Activated CD4-positive, alpha-beta memory T cell treated with anti-CD3 and anti-CD28 coated beads for 36 hours (primary cell): ENCODE results near the gene PDE4D. TPM values are rescaled to one million over a fixed set of nuclear protein-coding genes. Genes with fewer than 3 reads are reported as not detected.
A peak's percentile ranks its signal among the peaks of the same experiment; 100 is the strongest.

Experiments
- CTCF ChIA-PET: fragments of 350-600 bp; sonication (Branson Sonifier 250); formaldehyde crosslinking; loops from one replicate; lab custom pipeline; 2021; ENCODE audit warnings: antibody characterized with exemption, inconsistent platforms; lab: Charles Lee
- POLR2A ChIA-PET: fragments of 350-600 bp; sonication (Branson Sonifier 250); formaldehyde crosslinking; loops from one replicate; lab custom pipeline; 2021; ENCODE audit warnings: antibody characterized with exemption; lab: Charles Lee
- DNase-seq: peaks from one replicate; pipeline ENCODE4 v3.0.0-alpha.2; 2020
- H3K27ac Mint-ChIP-seq: one replicate; pipeline ENCODE4 v1.8.0; 2021; ENCODE audit warnings: mixed read lengths
- H3K27me3 Mint-ChIP-seq: one replicate; pipeline ENCODE4 v1.8.0; 2021; ENCODE audit warnings: mixed read lengths
- H3K36me3 Mint-ChIP-seq: one replicate; pipeline ENCODE4 v1.8.0; 2021; ENCODE audit warnings: mixed read lengths
- H3K4me1 Mint-ChIP-seq: one replicate; pipeline ENCODE4 v1.8.0; 2021; ENCODE audit warnings: low read depth, mixed read lengths
- H3K4me3 Mint-ChIP-seq: one replicate; pipeline ENCODE4 v1.8.0; 2021; ENCODE audit warnings: mild to moderate bottlenecking, mixed read lengths
- H3K9me3 Mint-ChIP-seq: one replicate; pipeline ENCODE4 v1.8.0; 2021; ENCODE audit warnings: mixed read lengths
- intact Hi-C: fragments of 100-400 bp; cut with micrococcal nuclease; formaldehyde crosslinking; loops from one replicate; pipeline ENCODE4 v1.15.1; 2023
- total RNA-seq, 2 experiments: library from RNA; stranded (reverse); gene quantifications; one replicate each; pipeline ENCODE4 v1.2.3, GENCODE V29; 2021

PDE4D gene
- total RNA-seq, 2 experiments from 2014 or later, result 49.3 to 50.8 TPM

DNA sequence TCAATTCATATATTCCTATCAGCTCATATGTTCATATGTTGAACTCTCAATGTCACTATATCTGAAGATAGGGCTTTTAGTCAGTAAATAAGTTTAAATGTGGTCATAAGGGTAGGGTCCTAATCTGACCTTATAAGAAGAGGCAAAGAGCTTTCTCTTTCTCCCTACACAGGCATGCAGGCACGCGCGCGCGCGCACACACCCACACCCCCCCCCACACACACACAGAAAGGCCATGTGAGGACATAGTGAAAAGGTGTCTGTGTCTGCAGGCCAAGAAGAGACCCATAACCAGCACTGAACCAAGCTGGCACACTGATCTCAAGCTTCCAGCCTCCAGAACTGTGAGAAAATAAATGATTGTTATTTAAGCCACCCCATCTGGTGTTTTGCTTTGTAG is 76.0 kb downstream of the PDE4D start:
- H3K27me3 Mint-ChIP-seq, result peaks cover 6% of the 10 kb centered on the region
- H3K4me3 Mint-ChIP-seq, result no peak overlapping the region
- no peaks in the 10 kb centered on the region for H3K4me1 Mint-ChIP-seq
- ChIA-PET POLR2A (no interaction called here), CTCF (interaction anchor here (1.0 to 1.7 kb wide), 2 partner anchors 11 to 17 kb away, joined by 3 to 5 read pairs; no protein-coding TSS in a partner anchor)
- DNase-seq, result no peak
- H3K9me3 Mint-ChIP-seq, result no peaks in the 10 kb centered on the region
- H3K27ac Mint-ChIP-seq, result no peak overlapping the region
- intact Hi-C loops, result no loop called here
- no peaks in the 10 kb centered on the region for H3K36me3 Mint-ChIP-seq

- H3K4me3 Mint-ChIP-seq, result no peak overlapping the region
- H3K4me1 Mint-ChIP-seq, result no peaks in the 10 kb centered on the region
- CTCF ChIA-PET, result interaction anchor here (1.0 to 1.7 kb wide), 2 partner anchors 10 to 16 kb away, joined by 3 to 5 read pairs; no protein-coding TSS in a partner anchor
- intact Hi-C loops, result no loop called here
- H3K9me3 Mint-ChIP-seq, result no peaks in the 10 kb centered on the region
- POLR2A ChIA-PET, result no interaction called here
- no peaks in the 10 kb centered on the region for H3K36me3 Mint-ChIP-seq
- DNase-seq, result no peak
- H3K27me3 Mint-ChIP-seq, result peaks cover 5% of the 10 kb centered on the region
- H3K27ac Mint-ChIP-seq, result no peak overlapping the region
Observed at GRCh38 chr5:59816654-59817300, 76.7 kb downstream of the PDE4D start.

GRCh38 chr5:59814537-59814872 is 79.0 kb downstream of the PDE4D start:
- CTCF ChIA-PET, result interaction anchor here (0.7 to 3.6 kb wide), 6 partner anchors 8 to 885 kb away, joined by 3 to 14 read pairs (median 4); no protein-coding TSS in a partner anchor

GRCh38 chr5:59813761-59814536 is 79.6 kb downstream of the PDE4D start:
- H3K27me3 Mint-ChIP-seq, result peaks cover 11% of the 10 kb centered on the region
- no peak for DNase-seq
- no peaks in the 10 kb centered on the region for H3K4me1 Mint-ChIP-seq
- intact Hi-C loops, result loop anchor here (1.0 to 5.0 kb wide), 4 partner anchors 348 to 854 kb away; no protein-coding TSS in a partner anchor
- CTCF ChIA-PET, result interaction anchor here (0.7 to 3.6 kb wide), 8 partner anchors 9 to 885 kb away, joined by 3 to 14 read pairs (median 4); no protein-coding TSS in a partner anchor
- H3K27ac Mint-ChIP-seq, result no peak overlapping the region
- H3K36me3 Mint-ChIP-seq, result no peaks in the 10 kb centered on the region
- no peaks in the 10 kb centered on the region for H3K9me3 Mint-ChIP-seq
- no peak overlapping the region for H3K4me3 Mint-ChIP-seq
- POLR2A ChIA-PET, result no interaction called here

More at GRCh38 chr5:59814537-59814872, 79.0 kb downstream of the PDE4D start:
- Mint-ChIP-seq H3K27me3 (peaks cover 15% of the 10 kb centered on the region), H3K36me3 (no peaks in the 10 kb centered on the region), H3K4me3 (no peak overlapping the region), H3K27ac (no peak overlapping the region), H3K9me3 (no peaks in the 10 kb centered on the region), H3K4me1 (no peaks in the 10 kb centered on the region)
- intact Hi-C loops, result loop anchor here (5.0 kb wide), 3 partner anchors 348 to 568 kb away; no protein-coding TSS in a partner anchor
- POLR2A ChIA-PET, result no interaction called here
- no peak for DNase-seq

DNA sequence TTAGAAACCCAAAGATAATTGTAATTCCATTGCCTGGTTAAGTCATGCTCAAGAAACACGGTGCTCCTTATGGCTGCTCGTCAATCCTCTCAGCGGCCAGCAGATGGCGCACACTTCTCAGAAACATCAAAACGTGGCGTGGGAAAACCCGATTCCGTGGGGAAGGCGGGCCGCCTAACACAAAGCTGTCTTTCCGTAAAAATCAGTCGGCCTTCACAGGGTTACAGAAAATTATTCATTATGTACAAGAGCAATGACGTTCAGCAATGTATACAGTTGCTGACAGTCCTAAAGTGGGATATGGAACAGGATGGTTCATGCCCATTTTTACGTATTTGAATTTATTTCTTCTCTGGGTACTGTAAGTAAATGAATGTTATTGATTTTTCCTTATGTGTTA is 83.5 kb downstream of the PDE4D start:
- peak; percentile 72 for DNase-seq
- Mint-ChIP-seq H3K36me3 (no peaks in the 10 kb centered on the region), H3K9me3 (no peaks in the 10 kb centered on the region), H3K4me1 (no peaks in the 10 kb centered on the region), H3K4me3 (no peak overlapping the region), H3K27ac (no peak overlapping the region), H3K27me3 (peaks cover 11% of the 10 kb centered on the region)
- ChIA-PET POLR2A (no interaction called here), CTCF (interaction anchor here (0.7 to 4.3 kb wide), 21 partner anchors 9 to 1117 kb away, joined by 3 to 34 read pairs (median 5); no protein-coding TSS in a partner anchor)
- intact Hi-C loops, result loop anchor here (5.0 kb wide), 3 partner anchors 352 to 572 kb away; no protein-coding TSS in a partner anchor

DNA sequence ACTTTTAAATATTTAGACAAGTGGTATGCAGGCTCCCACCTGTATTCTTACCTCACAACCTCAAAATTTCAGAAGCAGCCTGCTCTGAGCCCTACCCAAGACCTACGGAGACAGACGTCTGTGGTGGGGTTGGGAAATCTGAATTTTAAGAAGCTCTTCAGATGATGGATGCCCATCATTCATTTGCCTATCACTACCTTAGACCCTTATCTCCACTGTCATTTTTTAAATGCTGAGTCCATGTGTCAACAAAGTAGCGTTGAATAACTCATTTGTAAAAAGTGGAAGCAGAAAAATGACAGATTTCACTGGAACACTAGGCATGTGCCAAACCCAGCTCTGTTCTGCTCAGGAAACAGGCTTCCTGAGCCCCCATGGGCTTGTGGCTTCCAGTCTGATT is 85.7 kb downstream of the PDE4D start:
- Mint-ChIP-seq H3K27ac (no peak overlapping the region), H3K27me3 (peaks cover 13% of the 10 kb centered on the region), H3K36me3 (no peaks in the 10 kb centered on the region), H3K4me1 (no peaks in the 10 kb centered on the region), H3K4me3 (no peak overlapping the region), H3K9me3 (no peaks in the 10 kb centered on the region)
- ChIA-PET CTCF (interaction anchor here (0.5 to 4.3 kb wide), 3 partner anchors 38 to 862 kb away, joined by 3 to 31 read pairs (median 3); no protein-coding TSS in a partner anchor), POLR2A (no interaction called here)
- DNase-seq, result no peak
- intact Hi-C loops, result no loop called here

- Mint-ChIP-seq H3K27me3 (peaks cover 7% of the 10 kb centered on the region), H3K4me1 (no peaks in the 10 kb centered on the region), H3K4me3 (no peak overlapping the region), H3K9me3 (no peaks in the 10 kb centered on the region), H3K36me3 (no peaks in the 10 kb centered on the region), H3K27ac (no peak overlapping the region)
- no peak for DNase-seq
- ChIA-PET POLR2A (no interaction called here), CTCF (interaction anchor here (0.7 to 3.9 kb wide), 21 partner anchors 10 to 869 kb away, joined by 3 to 53 read pairs (median 4); no protein-coding TSS in a partner anchor)
- intact Hi-C loops, result loop anchor here (1.0 to 5.0 kb wide), 4 partner anchors 78 to 410 kb away; no protein-coding TSS in a partner anchor
Observed at GRCh38 chr5:59800347-59800893, 93.1 kb downstream of the PDE4D start.

DNA sequence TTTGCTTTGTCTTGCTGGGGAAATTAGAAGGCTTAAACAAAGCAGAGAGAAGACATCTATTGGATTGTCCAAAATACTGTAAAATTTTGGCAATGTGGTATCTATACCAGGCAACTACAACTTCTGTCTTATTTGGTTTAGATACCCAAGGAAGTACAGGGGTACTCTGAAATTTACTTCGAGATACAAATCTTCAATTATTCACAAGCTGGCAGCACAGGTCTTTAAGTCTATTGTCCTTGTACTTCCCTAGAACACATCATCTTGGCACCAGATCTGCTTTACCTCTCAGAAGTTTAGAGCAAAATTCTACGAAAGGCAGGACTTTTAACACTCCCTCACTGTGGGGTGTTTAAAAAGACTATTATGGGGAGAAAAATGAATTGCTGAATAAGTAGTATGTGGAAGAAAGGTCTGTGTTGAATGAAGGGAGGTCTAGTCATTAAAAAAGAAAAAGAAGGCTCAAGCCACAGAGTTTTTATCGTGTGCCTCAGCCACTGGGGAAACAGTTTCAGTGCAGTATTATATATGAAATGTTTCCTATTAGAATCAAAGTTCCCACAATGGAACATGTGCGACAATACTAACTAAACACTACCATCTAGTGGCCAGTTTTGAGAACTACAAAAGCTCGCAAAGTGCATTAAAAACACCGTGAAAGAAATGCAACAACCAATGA is 93.7 kb downstream of the PDE4D start:
- Mint-ChIP-seq H3K9me3 (no peaks in the 10 kb centered on the region), H3K36me3 (no peaks in the 10 kb centered on the region), H3K4me1 (no peaks in the 10 kb centered on the region), H3K27ac (no peak overlapping the region), H3K27me3 (peaks cover 7% of the 10 kb centered on the region), H3K4me3 (no peak overlapping the region)
- DNase-seq, result no peak
- ChIA-PET CTCF (interaction anchor here (0.7 to 3.9 kb wide), 19 partner anchors 10 to 782 kb away, joined by 3 to 53 read pairs (median 5); no protein-coding TSS in a partner anchor), POLR2A (no interaction called here)
- intact Hi-C loops, result loop anchor here (1.0 to 10.0 kb wide), 6 partner anchors 78 to 611 kb away; no protein-coding TSS in a partner anchor

- H3K4me3 Mint-ChIP-seq, result no peak overlapping the region
- CTCF ChIA-PET, result interaction anchor here (0.8 to 3.9 kb wide), 5 partner anchors 9 to 418 kb away, joined by 3 to 34 read pairs (median 14); no protein-coding TSS in a partner anchor
- DNase-seq, result no peak
- POLR2A ChIA-PET, result no interaction called here
- H3K36me3 Mint-ChIP-seq, result no peaks in the 10 kb centered on the region
- H3K9me3 Mint-ChIP-seq, result no peaks in the 10 kb centered on the region
- peaks cover 7% of the 10 kb centered on the region for H3K27me3 Mint-ChIP-seq
- intact Hi-C loops, result loop anchor here (2.0 to 10.0 kb wide), 2 partner anchors 314 to 610 kb away; no protein-coding TSS in a partner anchor
- no peaks in the 10 kb centered on the region for H3K4me1 Mint-ChIP-seq
- no peak overlapping the region for H3K27ac Mint-ChIP-seq
Observed at GRCh38 chr5:59798862-59799667, 94.5 kb downstream of the PDE4D start.

- ChIA-PET POLR2A (no interaction called here), CTCF (no interaction called here)
- Mint-ChIP-seq H3K4me1 (peaks cover 9% of the 10 kb centered on the region), H3K27ac (no peak overlapping the region), H3K9me3 (no peaks in the 10 kb centered on the region), H3K36me3 (no peaks in the 10 kb centered on the region), H3K4me3 (no peak overlapping the region), H3K27me3 (peaks cover 3% of the 10 kb centered on the region)
- DNase-seq, result no peak
- intact Hi-C loops, result loop anchor here (10.0 kb wide), 1 partner anchor 310 kb away; no protein-coding TSS in a partner anchor
Observed at GRCh38 chr5:59795141-59795540, 98.4 kb downstream of the PDE4D start.
